Osteoblast (primary cell): ENCODE data around the gene MRPS5. TPM values are rescaled to one million over a fixed set of nuclear protein-coding genes. Genes with fewer than 3 reads are reported as not detected.

Experiments
- DNase-seq: peaks from one replicate; pipeline ENCODE4 v3.0.0; 2011; ENCODE audit warnings: low spot score, mixed read lengths; ENCODE audit not compliant: insufficient read length; ENCODE audit errors: missing footprints
- H2AFZ ChIP-seq: 2 replicates; pipeline ENCODE4 v1.6.0; 2011; ENCODE audit warnings: mild to moderate bottlenecking, low read length
- H3K27ac ChIP-seq: 2 replicates; pipeline ENCODE4 v1.5.1; 2011; ENCODE audit warnings: mild to moderate bottlenecking, low read depth, low read length, moderate library complexity
- H3K27me3 ChIP-seq: 2 replicates; pipeline ENCODE4 v1.6.0; 2012; ENCODE audit warnings: mild to moderate bottlenecking, control low read depth, inconsistent platforms, low read length, moderate library complexity; ENCODE audit not compliant: insufficient read depth
- H3K36me3 ChIP-seq: 2 replicates; pipeline ENCODE4 v1.5.1; 2011; ENCODE audit warnings: mild to moderate bottlenecking, low read length, control low read depth, moderate library complexity; ENCODE audit not compliant: insufficient read depth
- H3K4me1 ChIP-seq: 2 replicates; pipeline ENCODE4 v1.5.1; 2011; ENCODE audit warnings: mild to moderate bottlenecking, low read length, control low read depth, moderate library complexity; ENCODE audit not compliant: insufficient read depth
- H3K4me2 ChIP-seq: 2 replicates; pipeline ENCODE4 v1.6.0; 2011; ENCODE audit warnings: mild to moderate bottlenecking, low read length; ENCODE audit not compliant: insufficient read depth
- H3K4me3 ChIP-seq: fragments of 200-600 bp; sonication (generic); 3 replicates; pipeline ENCODE4 v1.5.1; 2012; ENCODE audit warnings: mild to moderate bottlenecking, low read length, inconsistent platforms; ENCODE audit not compliant: insufficient read depth
- H3K79me2 ChIP-seq: 2 replicates; pipeline ENCODE4 v1.6.0; 2012; ENCODE audit warnings: mild to moderate bottlenecking, low read length, control low read depth, inconsistent platforms; ENCODE audit not compliant: insufficient read depth
- H3K9me3 ChIP-seq: 2 replicates; pipeline ENCODE4 v1.5.1; 2011; ENCODE audit warnings: low read depth, low read length, control low read depth
- H4K20me1 ChIP-seq: 2 replicates; pipeline ENCODE4 v1.6.0; 2012; ENCODE audit warnings: mild to moderate bottlenecking, low read length, control low read depth; ENCODE audit not compliant: insufficient read depth
- total RNA-seq: library from RNA; depleted of rRNA; stranded (reverse); fragments of >200 nt; gene quantifications from 2 replicates; pipeline ENCODE4 v1.2.3, GENCODE V29; 2012
- TF ChIP-seq, protein P1 (sequence below): IDR thresholded peaks from 2 replicates; pipeline ENCODE4 v1.5.1; 2011; ENCODE audit warnings: mild to moderate bottlenecking, low read depth, low read length, moderate library complexity; ENCODE audit errors: extremely low read depth

Gene MRPS5
- total RNA-seq, 1 donor, result 27.1 TPM

DNA sequence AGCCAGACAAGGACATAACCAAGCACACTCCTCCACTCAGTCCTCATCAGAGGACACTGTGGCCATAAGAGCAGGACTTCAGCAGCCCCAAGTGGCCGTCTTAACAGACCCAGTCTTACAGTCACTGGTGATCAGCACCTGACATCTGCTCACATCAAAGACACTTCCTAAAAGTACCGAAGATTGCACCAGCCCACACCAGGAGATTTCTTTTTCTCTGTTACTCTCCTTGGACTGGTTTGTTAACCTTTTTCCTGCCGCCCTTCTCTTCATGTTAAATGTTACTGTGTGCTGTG is 44.1 kb downstream of the MRPS5 start:
- Histone ChIP-seq H3K4me1 (no peaks in the 10 kb centered on the region), H3K79me2 (no peaks in the 10 kb centered on the region), H4K20me1 (no peaks in the 10 kb centered on the region), H3K36me3 (no peaks in the 10 kb centered on the region), H3K27ac (no peak overlapping the region), H3K27me3 (peaks cover 46% of the 10 kb centered on the region), H3K4me2 (no peak overlapping the region), H2AFZ (no peak overlapping the region), H3K9me3 (no peaks in the 10 kb centered on the region), H3K4me3 (no peak overlapping the region)
- DNase-seq, result no peak
- TF ChIP-seq, protein P1, sequence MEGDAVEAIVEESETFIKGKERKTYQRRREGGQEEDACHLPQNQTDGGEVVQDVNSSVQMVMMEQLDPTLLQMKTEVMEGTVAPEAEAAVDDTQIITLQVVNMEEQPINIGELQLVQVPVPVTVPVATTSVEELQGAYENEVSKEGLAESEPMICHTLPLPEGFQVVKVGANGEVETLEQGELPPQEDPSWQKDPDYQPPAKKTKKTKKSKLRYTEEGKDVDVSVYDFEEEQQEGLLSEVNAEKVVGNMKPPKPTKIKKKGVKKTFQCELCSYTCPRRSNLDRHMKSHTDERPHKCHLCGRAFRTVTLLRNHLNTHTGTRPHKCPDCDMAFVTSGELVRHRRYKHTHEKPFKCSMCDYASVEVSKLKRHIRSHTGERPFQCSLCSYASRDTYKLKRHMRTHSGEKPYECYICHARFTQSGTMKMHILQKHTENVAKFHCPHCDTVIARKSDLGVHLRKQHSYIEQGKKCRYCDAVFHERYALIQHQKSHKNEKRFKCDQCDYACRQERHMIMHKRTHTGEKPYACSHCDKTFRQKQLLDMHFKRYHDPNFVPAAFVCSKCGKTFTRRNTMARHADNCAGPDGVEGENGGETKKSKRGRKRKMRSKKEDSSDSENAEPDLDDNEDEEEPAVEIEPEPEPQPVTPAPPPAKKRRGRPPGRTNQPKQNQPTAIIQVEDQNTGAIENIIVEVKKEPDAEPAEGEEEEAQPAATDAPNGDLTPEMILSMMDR, result no peak

DNA sequence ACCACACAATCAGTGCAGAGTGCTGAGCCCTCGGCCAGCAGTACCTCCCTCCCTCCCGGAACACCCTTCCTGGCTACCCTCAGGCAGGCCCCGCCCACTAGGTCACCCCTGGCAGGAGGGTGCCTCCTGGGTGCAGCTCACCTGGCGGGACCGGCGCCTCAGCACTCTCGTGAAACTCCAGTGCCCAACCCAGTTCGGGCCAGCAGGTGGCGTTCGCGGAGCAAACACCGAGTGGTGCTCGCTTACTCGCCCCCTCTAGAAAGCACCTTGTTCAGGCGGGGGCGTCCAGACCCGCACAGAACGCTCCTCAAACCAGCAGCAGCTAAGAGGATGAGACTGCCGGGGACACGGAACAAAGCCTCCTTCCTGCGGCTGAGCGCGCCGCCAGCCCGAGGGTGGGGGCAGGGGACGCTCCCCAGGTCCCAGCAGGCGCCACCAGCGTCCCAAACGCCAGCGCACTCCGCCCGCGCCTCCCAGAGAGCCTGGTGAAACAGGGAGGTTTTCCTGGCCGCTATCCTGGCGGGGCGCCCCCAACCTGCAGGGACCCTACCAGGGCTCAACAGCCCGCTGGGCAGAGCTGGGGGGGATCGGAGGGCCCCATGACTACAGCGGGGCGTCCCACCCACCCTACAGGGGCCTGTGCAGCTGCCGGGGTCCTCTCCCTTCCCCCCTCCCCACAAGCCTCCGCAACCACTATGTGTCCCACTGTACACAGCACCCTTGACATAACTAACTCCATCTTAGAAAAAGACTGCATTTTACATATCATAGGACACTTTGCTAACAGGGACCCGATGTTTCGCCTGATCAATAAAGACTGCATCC is 44.7 kb downstream of the MRPS5 start:
- DNase-seq, result peak; percentile 87
- peak overlapping the region; percentile 65 for H3K4me3 ChIP-seq
- peaks cover 48% of the 10 kb centered on the region for H3K27me3 ChIP-seq
- H3K4me2 ChIP-seq, result peak overlapping the region; percentile 86
- H4K20me1 ChIP-seq, result no peaks in the 10 kb centered on the region
- H3K79me2 ChIP-seq, result no peaks in the 10 kb centered on the region
- no peak overlapping the region for H3K27ac ChIP-seq
- TF ChIP-seq, protein P1, result peak; percentile 73
- no peaks in the 10 kb centered on the region for H3K9me3 ChIP-seq
- H3K4me1 ChIP-seq, result no peaks in the 10 kb centered on the region
- H3K36me3 ChIP-seq, result no peaks in the 10 kb centered on the region
- peak overlapping the region; percentile 89 for H2AFZ ChIP-seq

DNA sequence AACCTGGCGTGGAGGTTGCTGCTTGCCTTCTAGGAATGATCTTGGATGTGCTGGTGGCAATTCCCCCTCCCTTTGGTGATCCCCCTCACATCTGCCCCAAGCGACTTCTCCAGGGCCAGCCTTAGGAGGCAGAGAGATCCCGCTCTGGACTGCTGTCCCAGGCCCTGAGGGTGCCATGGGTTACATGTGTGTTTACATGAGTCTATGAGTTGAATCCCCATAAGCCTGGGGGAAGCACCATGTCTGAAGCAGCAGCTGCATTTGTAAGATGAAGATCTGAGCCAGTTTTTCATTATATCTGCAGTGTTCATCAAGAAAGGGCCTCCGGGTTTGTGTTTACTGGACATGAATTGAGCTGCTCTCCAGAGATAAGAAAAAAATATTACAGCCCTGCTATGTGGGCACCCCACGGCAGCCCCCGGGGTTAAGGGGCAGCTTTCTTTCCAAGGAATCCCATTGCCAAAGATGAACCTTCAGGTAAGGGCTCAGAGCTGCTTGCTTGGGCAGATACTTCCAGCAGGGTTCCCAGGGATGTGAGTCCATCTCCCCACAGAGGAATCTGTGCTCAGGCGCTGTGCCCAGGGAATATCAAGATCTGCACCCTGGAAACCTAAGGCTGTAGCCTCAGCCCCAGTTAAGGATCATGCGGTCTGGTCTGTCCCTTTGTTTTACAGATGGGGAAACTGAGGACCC is 46.0 kb downstream of the MRPS5 start:
- no peaks in the 10 kb centered on the region for H3K4me1 ChIP-seq

More for the DNA sequence above, 46.0 kb downstream of the MRPS5 start:
- Histone ChIP-seq H4K20me1 (no peaks in the 10 kb centered on the region), H2AFZ (no peak overlapping the region), H3K36me3 (no peaks in the 10 kb centered on the region), H3K27ac (no peak overlapping the region), H3K4me3 (no peak overlapping the region), H3K4me2 (no peak overlapping the region), H3K27me3 (peaks cover 50% of the 10 kb centered on the region), H3K9me3 (no peaks in the 10 kb centered on the region), H3K79me2 (no peaks in the 10 kb centered on the region)
- DNase-seq, result no peak
- TF ChIP-seq, protein P1, result no peak
